DMS79 treated with DMSO at 0.1 percent for 48 hours (cell line): Measurements from ENCODE around the gene HIPK2.

Source experiments
- DNase-seq: peaks from one replicate; lab custom pipeline; 2025; lab: John Stamatoyannopoulos, UW

Gene HIPK2

DNA sequence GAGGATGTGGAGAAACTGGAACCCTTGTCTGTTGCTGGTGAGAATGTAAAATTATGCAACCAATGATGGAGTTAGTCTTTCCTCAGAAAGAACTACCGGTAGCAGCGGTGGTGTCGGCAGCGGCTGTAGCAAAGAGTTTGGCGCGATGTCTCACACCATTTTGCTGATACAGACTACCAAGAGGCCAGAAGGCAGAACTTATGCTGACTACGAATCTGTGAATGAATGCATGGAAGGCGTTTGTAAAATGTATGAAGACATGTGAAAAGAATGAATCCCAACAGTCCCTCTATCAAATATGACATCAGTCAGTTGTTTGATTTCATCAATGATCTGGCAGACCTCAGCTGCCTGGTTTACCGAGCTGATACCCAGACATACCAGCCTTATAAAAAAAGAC, 243.7 kb downstream of the HIPK2 start:
- no peak for DNase-seq

DNA sequence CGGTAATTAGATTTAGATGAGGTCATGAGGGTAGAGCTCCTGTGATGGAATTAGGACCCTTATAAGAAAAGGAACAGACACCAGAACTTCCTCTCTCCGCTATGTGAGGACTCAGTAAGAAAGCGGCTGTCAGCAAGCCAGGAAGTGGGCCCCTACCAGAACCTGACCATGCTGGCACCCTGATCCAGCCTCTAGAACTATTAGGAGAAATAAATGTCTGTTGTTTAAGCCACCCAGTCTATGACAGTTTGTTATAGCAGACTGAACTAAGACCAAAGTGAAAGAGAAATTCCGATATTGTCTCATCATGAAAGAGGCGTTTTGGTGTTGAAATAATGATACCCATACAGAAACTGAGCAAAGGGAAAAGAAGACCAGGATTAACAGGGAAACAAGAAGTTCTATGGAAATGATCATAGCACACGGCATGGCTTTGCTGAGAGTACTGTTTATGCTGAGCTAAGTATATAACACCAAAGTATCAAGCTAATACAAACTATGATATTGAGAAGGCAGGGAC, 245.1 kb downstream of the HIPK2 start:
- DNase-seq = no peak

DNA sequence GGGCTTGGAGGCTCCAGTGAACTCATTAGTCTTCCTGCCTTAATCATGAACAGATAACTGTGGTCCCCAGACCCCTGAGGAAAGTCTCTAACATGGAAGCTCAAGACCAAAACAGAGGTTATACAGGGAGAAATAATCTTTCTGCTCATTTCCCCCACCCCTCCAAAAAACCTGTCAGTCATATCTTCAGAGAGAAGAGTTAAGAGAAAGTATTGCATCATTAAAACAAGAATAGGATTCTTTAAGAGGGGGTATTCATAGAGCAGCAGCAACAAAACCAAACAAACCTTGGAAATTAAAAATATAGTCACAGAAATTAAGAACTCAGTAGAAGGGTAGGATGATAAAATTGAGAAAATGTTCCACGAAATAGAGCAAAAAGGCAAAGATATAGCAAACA, 246.7 kb downstream of the HIPK2 start:
- DNase-seq = no peak

DNA sequence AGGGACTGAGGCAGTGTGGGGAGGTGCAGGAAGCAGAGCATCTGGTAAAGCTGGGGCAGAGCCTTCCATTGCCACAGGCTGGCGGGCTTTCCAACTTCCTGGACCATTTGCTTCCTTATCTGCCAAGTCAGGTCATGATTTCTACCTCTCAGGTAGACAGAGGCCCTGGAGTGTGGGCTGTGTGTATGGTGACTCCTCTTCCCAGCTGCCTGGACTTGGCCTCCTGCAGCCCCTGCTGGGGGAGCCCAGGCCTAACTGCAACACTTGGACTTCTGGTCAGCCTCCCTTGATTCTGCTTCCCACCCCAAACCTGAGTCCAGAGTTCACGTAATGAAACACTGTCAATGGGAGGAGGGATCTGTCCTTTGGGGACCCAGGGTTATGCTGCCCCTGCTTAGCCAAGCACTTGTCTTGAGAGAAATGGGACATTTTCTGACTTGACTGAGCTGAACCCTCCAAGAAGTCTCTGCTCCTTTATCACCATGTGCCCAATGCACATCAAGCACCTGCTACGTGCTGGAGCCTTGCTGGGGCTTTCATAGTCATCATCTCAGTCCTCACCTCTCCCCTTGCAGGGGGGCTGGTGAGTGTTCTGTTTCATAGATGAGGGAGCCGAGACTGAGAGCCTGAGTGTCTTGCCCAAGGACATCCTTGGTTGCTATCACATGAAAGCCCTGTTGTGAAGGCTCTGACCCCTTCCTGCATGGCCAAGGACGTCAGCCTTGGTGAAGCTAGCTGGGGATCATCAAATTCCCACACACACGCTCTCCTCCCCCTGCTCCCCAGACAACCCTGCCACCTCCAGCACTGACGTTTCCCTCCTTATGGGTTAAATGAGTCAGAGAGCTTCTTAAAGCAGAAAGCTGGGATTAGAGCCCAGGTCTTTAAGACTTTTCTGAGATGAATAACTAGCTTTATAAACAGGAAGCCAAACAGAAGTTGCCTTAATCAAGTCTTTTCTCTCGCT, 250.9 kb downstream of the HIPK2 start:
- no peak for DNase-seq

DNA sequence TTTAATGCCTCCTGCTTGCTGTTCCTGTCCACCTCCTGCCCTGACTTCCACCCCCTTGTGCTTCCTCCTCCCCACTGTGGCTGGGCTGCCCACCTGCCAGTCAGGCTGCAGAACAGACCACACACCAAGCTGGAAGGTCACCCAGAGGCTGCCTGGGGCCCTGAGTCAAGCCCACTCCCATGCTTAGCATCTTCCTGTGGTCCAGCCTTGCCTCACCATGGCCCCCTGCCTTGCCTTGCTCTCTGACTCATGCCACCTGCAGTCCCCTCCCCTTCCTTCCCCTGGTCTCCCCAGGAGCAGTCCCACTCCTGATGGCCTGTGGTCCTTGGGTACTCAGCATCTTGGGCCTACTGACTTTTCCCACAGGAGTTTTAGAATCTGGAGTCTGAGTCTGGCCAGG, 252.0 kb downstream of the HIPK2 start:
- DNase-seq = no peak

DNA sequence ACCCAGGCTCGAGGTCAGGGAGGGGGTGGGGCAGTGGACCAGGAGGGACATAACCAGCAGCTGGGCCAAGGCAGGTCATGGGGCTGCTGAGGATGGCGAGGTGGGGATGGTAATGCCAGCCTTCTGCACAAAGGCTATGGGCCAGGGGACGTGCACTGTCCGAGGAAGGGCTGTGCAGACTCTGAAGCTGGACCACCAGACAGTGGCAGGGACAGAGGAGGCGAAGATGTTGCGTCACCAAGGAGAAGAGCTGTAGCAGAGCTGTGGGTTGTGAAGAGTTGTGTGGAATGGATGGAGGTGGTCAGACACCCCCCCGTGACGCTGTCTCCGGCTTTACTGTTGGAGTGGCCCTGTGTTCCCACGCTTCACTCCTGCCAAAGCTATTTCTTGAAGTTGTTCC, 252.6 kb downstream of the HIPK2 start:
- no peak for DNase-seq

DNA sequence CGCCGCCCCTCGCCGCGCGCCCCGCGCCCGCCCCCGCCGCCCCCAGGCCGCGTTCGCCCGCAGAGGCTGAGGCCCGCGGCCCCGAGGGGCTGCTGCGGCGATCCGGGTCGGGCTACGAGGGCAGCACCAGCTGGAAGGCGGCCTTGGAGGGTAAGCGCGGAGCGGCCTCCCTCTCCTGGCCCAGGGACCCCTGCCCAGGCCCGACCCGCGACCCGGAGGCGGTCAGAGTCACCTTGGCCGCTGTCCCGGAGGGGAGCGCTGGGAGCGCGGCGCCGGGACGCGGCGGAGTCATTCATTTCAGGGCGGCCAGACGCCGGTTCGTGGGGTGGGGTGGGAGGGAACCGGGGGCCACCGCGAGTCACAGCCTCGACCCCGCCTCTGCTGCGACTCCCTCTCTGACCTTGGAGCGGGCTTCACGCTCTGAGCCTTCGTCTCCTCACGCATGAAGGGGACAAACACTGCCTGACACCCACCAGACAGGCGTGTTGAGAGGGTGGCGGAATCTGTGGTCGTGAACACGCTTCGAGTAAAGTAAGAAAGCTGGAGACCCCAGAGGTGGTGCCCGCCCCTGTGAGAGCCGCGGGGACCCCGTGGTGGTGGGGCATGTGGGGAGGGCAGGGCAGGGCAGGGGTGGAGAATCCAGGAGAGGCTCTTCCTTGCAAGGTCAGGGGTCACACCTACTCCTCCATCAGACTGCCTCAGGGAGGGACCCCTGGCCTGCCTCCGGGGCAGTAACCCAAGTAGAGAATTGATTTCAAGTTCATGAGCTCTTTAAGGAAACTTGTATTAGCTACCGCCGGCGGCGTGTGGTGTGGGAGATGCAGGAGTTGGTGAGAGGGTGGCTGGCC, 253.6 kb downstream of the HIPK2 start:
- no peak for DNase-seq

DNA sequence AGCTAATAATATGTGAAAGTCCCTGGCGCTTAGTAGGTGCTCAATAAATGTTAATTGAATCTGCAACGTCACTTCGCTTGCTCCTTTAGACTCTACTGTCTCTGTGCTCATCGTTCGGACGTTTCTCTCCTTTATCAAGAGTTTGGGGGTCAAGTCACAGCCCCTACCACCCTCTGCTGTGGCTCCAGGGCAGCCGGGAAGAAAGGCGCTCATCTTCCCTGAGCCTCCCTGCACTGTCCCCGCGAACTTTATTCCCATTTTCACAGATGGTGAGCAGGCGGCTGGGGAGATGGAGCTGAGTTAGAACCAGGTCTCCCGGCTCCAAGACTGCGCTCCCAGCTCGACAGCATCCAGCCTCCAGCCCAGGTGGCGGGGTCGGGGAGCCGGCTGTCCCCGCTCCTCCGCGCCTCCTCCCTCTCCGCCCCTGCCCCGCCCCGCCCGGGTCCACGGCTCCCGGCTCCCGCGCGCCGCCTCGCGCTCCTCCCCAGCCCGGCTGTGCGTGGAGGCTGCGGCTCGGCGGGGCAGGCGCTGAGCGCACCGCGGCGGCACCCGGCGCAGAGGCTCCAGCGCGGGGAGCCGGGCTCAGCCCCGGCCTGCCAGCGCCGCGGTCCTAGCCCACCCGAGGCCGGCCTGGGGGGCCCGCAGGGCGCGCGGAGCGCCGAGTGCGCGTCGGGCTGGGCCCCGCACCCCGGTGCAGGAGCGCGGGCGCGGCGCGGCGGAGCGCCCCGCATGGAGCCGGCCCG, 254.4 kb downstream of the HIPK2 start, which contains the start of gene CLEC2L:
Gene CLEC2L (plus strand): TSS at position 487 of the 743 bp plus-strand sequence. CDS start 243 bp downstream, at position 730.
- no peak for DNase-seq

DNA sequence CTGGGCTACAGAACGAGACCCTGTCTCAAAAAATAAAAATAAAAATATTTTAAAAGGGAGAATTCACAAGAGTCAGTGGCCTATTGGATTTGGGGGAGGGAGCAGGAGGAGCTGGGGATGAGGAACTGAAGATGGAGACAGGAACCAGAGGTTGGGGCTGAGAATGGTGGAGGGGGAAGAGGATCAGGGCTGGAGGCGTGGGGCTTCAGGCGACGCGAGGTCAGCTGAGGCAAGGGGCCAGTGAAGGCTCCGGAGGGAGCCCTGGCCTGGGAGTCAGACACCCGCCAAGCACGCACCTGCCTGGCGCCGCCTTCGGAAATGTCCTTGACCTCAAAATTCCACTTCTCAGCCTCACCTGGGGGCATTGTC, 255.0 kb downstream of the HIPK2 start:
- no peak for DNase-seq

DNA sequence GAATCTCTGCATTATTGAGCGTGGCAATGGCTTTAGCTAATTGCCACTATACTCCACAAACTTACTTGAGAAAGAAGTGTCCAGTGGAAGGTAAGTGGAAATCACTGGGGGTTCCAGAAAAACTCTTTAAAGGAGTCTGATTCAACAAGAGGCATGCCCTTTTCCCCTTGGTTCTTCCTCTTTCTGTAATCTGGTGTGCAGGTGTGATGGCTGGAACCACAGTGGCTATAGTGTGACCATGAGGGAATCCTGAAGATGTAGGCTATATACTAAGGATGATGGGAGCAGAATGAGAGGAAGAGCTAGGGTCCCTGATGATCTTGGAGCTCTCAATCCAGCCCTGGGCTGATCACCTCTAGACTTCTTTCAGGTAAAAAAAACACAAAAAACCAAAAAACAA, 256.4 kb downstream of the HIPK2 start:
- DNase-seq = no peak

DNA sequence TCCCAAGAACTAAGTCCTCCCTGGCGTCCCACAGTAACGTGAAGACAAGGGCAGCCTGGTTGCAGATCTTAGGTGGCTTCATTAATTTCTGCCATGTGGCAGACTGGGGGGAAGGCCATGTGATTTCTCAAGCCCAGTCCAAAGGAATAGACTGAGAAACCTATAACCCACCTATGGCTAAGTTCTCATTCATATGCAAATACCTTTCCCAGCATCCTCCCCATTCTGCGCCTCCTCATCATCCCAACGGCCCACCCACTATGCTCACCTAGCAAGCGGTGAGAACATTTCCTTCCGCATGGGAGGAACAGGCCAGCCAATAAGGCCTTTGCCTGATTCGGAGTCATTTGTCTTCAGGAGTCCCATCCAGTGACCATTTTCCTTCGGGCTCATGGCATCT, 262.5 kb downstream of the HIPK2 start:
- no peak for DNase-seq
